H9 (cell line): ENCODE measurements around the gene IGFLR1. TPM values are rescaled to one million over a fixed set of nuclear protein-coding genes. Genes with fewer than 3 reads are reported as not detected.

ENCODE experiments used
- DNase-seq: peaks from one replicate; pipeline ENCODE4 v3.0.0-alpha.2; 2017
- H2AFZ ChIP-seq: one replicate; pipeline ENCODE4 v1.6.1; 2013; ENCODE audit warnings: mild to moderate bottlenecking, low read length, control low read depth, moderate library complexity
- H2AK5ac ChIP-seq: 2 replicates; pipeline ENCODE4 v1.6.1; 2013; ENCODE audit warnings: low read length, control low read depth, mixed read lengths; ENCODE audit not compliant: insufficient read length
- H2BK120ac ChIP-seq: one replicate; pipeline ENCODE4 v1.6.1; 2013; ENCODE audit warnings: low read depth, mild to moderate bottlenecking, low read length, control low read depth, inconsistent platforms; ENCODE audit not compliant: poor library complexity, severe bottlenecking
- H2BK12ac ChIP-seq: 2 replicates; pipeline ENCODE4 v1.6.1; 2013; ENCODE audit warnings: low read length, control low read depth, mixed read lengths, low read depth; ENCODE audit not compliant: insufficient read length
- H2BK15ac ChIP-seq: 2 replicates; pipeline ENCODE4 v1.6.1; 2013; ENCODE audit warnings: low read depth, low read length, control low read depth
- H2BK20ac ChIP-seq: one replicate; pipeline ENCODE4 v1.6.1; 2013; ENCODE audit warnings: low read depth, mild to moderate bottlenecking, low read length, control low read depth, inconsistent platforms; ENCODE audit not compliant: poor library complexity, severe bottlenecking
- H2BK5ac ChIP-seq: 2 replicates; pipeline ENCODE4 v1.6.1; 2013; ENCODE audit warnings: low read length, control low read depth, mixed read lengths; ENCODE audit not compliant: insufficient read length
- H3K14ac ChIP-seq: 2 replicates; pipeline ENCODE4 v1.6.1; 2013; ENCODE audit warnings: low read length, control low read depth; ENCODE audit not compliant: insufficient read depth
- H3K18ac ChIP-seq: 2 replicates; pipeline ENCODE4 v1.6.1; 2013; ENCODE audit warnings: low read depth, mild to moderate bottlenecking, mixed read lengths, low read length, control low read depth; ENCODE audit not compliant: insufficient read length
- H3K23ac ChIP-seq: 2 replicates; pipeline ENCODE4 v1.6.1; 2013; ENCODE audit warnings: low read length, control low read depth, mixed read lengths, low read depth; ENCODE audit not compliant: insufficient read length
- H3K23me2 ChIP-seq: 2 replicates; pipeline ENCODE4 v1.6.1; 2013; ENCODE audit warnings: low read depth, mild to moderate bottlenecking, mixed read lengths, low read length, control low read depth; ENCODE audit not compliant: insufficient read length, poor library complexity, severe bottlenecking
- H3K27ac ChIP-seq: 2 replicates; pipeline ENCODE4 v1.5.1; 2013; ENCODE audit warnings: low read length, control low read depth, mixed read lengths, low read depth; ENCODE audit not compliant: insufficient read length
- H3K27me3 ChIP-seq: 2 replicates; pipeline ENCODE4 v1.6.1; 2013; ENCODE audit warnings: low read length, control low read depth, inconsistent platforms; ENCODE audit not compliant: insufficient read depth
- H3K4ac ChIP-seq: 2 replicates; pipeline ENCODE4 v1.6.1; 2013; ENCODE audit warnings: low read depth, mild to moderate bottlenecking, control low read depth, inconsistent platforms, low read length, moderate library complexity
- H3K4me1 ChIP-seq: 2 replicates; pipeline ENCODE4 v1.6.1; 2013; ENCODE audit warnings: low read length, control low read depth, inconsistent platforms; ENCODE audit not compliant: insufficient read depth
- H3K4me2 ChIP-seq: 2 replicates; pipeline ENCODE4 v1.6.1; 2013; ENCODE audit warnings: low read length, control low read depth, mixed read lengths; ENCODE audit not compliant: insufficient read length, insufficient read depth
- H3K56ac ChIP-seq: 2 replicates; pipeline ENCODE4 v1.6.1; 2013; ENCODE audit warnings: low read depth, mild to moderate bottlenecking, mixed read lengths, low read length, control low read depth; ENCODE audit not compliant: insufficient read length
- H3K79me1 ChIP-seq: 2 replicates; pipeline ENCODE4 v1.6.1; 2013; ENCODE audit warnings: low read depth, mild to moderate bottlenecking, moderate library complexity, low read length, control low read depth, inconsistent platforms; ENCODE audit not compliant: insufficient read depth, poor library complexity, severe bottlenecking
- H3K79me2 ChIP-seq: 2 replicates; pipeline ENCODE4 v1.6.1; 2013; ENCODE audit warnings: low read length, control low read depth, inconsistent platforms; ENCODE audit not compliant: insufficient read depth
- H3K9ac ChIP-seq: 2 replicates; pipeline ENCODE4 v1.6.1; 2013; ENCODE audit warnings: low read length, control low read depth, mixed read lengths; ENCODE audit not compliant: insufficient read length; ENCODE audit errors: extremely low read depth
- H3K9me3 ChIP-seq: one replicate; pipeline ENCODE4 v1.6.1; 2013; ENCODE audit warnings: low read depth, low read length, inconsistent platforms; ENCODE audit not compliant: control insufficient read depth
- H3T11ph ChIP-seq: one replicate; pipeline ENCODE4 v1.6.1; 2013; ENCODE audit warnings: mild to moderate bottlenecking, low read length, control low read depth, inconsistent platforms
- H4K20me1 ChIP-seq: one replicate; pipeline ENCODE4 v1.6.1; 2013; ENCODE audit not compliant: control insufficient read depth, insufficient read length, insufficient read depth
- H4K5ac ChIP-seq: 2 replicates; pipeline ENCODE4 v1.6.1; 2013; ENCODE audit warnings: low read depth, mild to moderate bottlenecking, mixed read lengths, low read length, control low read depth; ENCODE audit not compliant: insufficient read length
- H4K8ac ChIP-seq: replicated peaks from 2 replicates; pipeline ENCODE4 v1.6.1; 2013; ENCODE audit warnings: low read length, control low read depth, mixed read lengths, low read depth; ENCODE audit not compliant: insufficient read length
- H4K91ac ChIP-seq: 2 replicates; pipeline ENCODE4 v1.6.1; 2013; ENCODE audit warnings: low read depth, mild to moderate bottlenecking, moderate library complexity, mixed read lengths, low read length, control low read depth; ENCODE audit not compliant: insufficient read length
- H3K27ac Mint-ChIP-seq, 3 experiments: 2 replicates in 2 of 3; 3 replicates in 1 of 3; pipeline ENCODE4 v1.8.0; 2020 to 2021; ENCODE audit warnings: mixed read lengths in 3 of 3, mild to moderate bottlenecking in 1 of 3, moderate library complexity in 1 of 3
- H3K27me3 Mint-ChIP-seq: 2 replicates; pipeline ENCODE4 v1.8.0; 2021; ENCODE audit warnings: low read depth, mild to moderate bottlenecking, moderate library complexity, mixed read lengths
- H3K36me3 Mint-ChIP-seq, 3 experiments: 2 replicates in 2 of 3; 3 replicates in 1 of 3; pipeline ENCODE4 v1.8.0; 2020 to 2021; ENCODE audit warnings: low read depth in 3 of 3, mixed read lengths in 3 of 3; ENCODE audit not compliant: insufficient read depth in 1 of 3
- H3K4me1 Mint-ChIP-seq, 2 experiments: 2 replicates each; pipeline ENCODE4 v1.8.0; 2020; ENCODE audit warnings: mixed read lengths in 2 of 2
- H3K4me3 Mint-ChIP-seq, 2 experiments: 2 replicates in 1 of 2; 3 replicates in 1 of 2; pipeline ENCODE4 v1.8.0; 2020 to 2021; ENCODE audit warnings: mild to moderate bottlenecking in 2 of 2, mixed read lengths in 2 of 2, moderate library complexity in 1 of 2
- H3K9me3 Mint-ChIP-seq, 2 experiments: 2 replicates in 1 of 2; 3 replicates in 1 of 2; pipeline ENCODE4 v1.8.0; 2020; ENCODE audit warnings: mild to moderate bottlenecking in 2 of 2, mixed read lengths in 2 of 2, moderate library complexity in 1 of 2
- CTCF ChIP-seq: fragments of 200-600 bp; sonication (generic); conservative IDR thresholded peaks from 3 replicates; pipeline ENCODE4 v1.8.0; 2021; ENCODE audit warnings: antibody characterized with exemption, mild to moderate bottlenecking
- WGBS: extraction: QIAGEN DNeasy Blood & Tissue Kit; methylation state at CpG from one replicate; pipeline ENCODE4 v1.1.7; 2013; ENCODE audit warnings: missing lambda C conversion rate, low lambda C conversion rate, mixed read lengths; ENCODE audit not compliant: insufficient read length; ENCODE audit errors: extremely low coverage; 5-methylcytosine and 5-hydroxymethylcytosine counted together
- total RNA-seq: library from RNA; stranded (reverse); gene quantifications from 2 replicates; pipeline ENCODE4 v1.2.1, GENCODE V29; 2021

IGFLR1 gene
- total RNA-seq, 1 experiment from 2014 or later, result 2.9 TPM

GRCh38 chr19:35723671-35724070, 18.6 kb downstream of the IGFLR1 start:
- H3K4me3 Mint-ChIP-seq, result no peak overlapping the region

More at GRCh38 chr19:35723671-35724070, 18.6 kb downstream of the IGFLR1 start:
- TF ChIP-seq CTCF, result no peak
- peaks cover 4% of the 10 kb centered on the region for H3K23me2 ChIP-seq
- H3K14ac ChIP-seq, result no peak overlapping the region
- H3K4me2 ChIP-seq, result no peak overlapping the region
- no CpG with 5 or more reads among the region's 24 CpGs for WGBS
- Mint-ChIP-seq H3K9me3 (no peaks in the 10 kb centered on the region), H3K4me1 (peaks cover 6 to 8% of the 10 kb centered on the region in 2 experiments), H3K36me3 (peaks cover 49 to 83% (median 82%) of the 10 kb centered on the region in 3 experiments; a peak in 6 of 7 replicates), H3K27me3 (no peaks in the 10 kb centered on the region; the same call in 1 of the 2 replicates), H3K27ac (no peak overlapping the region)
- peaks cover 6% of the 10 kb centered on the region for H4K20me1 ChIP-seq
- no peak overlapping the region for H3K27ac ChIP-seq
- no peak overlapping the region for H2AFZ ChIP-seq
- H3K23ac ChIP-seq, result no peak overlapping the region
- no peaks in the 10 kb centered on the region for H3K9me3 ChIP-seq
- no peak overlapping the region for H2BK15ac ChIP-seq
- H3K27me3 ChIP-seq, result no peaks in the 10 kb centered on the region
- H3K4ac ChIP-seq, result no peak overlapping the region
- no peak overlapping the region for H2BK20ac ChIP-seq
- no peak overlapping the region for H2BK120ac ChIP-seq
- H4K91ac ChIP-seq, result no peak overlapping the region
- H3K4me1 ChIP-seq, result no peaks in the 10 kb centered on the region
- no peak for DNase-seq
- H3T11ph ChIP-seq, result no peak overlapping the region
- no peak overlapping the region for H4K8ac ChIP-seq
- H4K5ac ChIP-seq, result no peak overlapping the region
- H3K9ac ChIP-seq, result no peak overlapping the region
- no peak overlapping the region for H2AK5ac ChIP-seq
- H3K56ac ChIP-seq, result no peak overlapping the region
- H3K79me2 ChIP-seq, result peaks cover 8% of the 10 kb centered on the region; the same call in 1 of the 2 replicates
- H2BK12ac ChIP-seq, result no peak overlapping the region
- H3K18ac ChIP-seq, result no peak overlapping the region
- H3K79me1 ChIP-seq, result no peaks in the 10 kb centered on the region
- no peak overlapping the region for H2BK5ac ChIP-seq
